ENCODE data around the gene SLC12A4.

The SLC12A4 gene

DNA sequence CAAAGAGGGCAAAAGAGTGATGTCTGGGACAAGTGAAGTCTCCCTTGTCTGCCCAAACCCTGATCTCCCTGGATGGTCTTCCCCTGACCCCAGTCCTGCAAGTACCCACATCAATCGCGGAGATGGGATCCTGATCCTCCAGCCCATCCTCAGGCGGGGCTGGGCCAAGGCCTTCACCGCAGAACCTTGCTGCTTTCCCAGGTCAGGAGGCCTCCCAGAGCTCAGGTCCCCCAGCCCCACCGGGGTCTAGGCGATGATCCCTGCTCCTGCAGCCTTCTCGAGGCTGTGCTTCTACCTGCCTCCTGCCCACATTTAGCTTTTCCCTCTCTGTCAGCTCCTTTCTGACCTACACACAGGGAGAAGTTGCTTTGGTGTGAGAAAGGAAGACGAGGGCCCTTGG lies 6.3 kb downstream of the SLC12A4 start:
- DNase-seq, result no peak

GRCh38 chr16:67961551-67961957 lies 6.9 kb downstream of the SLC12A4 start:
- DNase-seq, result no peak

DNA sequence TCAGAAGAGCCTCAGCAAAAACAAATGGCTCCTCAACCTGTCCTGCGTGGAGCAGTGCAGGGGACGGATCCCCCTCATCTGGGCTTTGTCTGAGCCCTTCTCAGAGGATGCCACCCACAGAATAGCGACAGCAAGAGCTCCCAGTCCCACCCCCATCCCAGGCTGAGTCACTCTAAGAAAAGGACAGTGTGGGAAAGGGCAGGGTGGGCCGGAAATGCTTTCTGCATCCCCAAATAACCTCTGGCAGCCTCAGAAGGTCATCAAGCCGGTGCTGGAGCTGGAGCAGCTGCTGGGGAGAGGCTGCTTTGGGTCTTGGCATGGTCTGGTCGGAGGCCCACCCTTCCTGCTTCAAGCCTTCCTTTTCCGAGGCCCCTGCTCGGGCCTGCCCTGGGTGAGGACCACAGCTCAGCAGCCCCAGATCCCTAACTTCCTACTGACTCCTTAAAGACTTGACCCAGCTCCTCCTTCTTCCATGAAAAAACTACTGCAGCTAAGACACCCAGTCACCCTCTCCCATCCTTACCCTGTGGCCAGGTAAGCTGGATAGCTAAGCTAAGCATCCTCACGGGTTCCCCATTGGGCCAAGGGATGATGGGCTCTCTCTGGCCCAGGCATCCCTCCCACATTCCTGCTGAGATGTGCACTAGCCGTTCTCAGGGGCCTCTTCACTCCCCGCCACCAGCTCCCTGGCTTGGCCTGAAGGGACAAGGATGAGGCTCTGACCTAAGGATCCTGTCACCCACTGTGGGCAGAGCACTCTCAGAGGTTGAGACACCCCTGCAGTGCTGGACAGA lies 8.7 kb downstream of the SLC12A4 start:
- DNase-seq, result no peak

- no peak for DNase-seq
Observed at GRCh38 chr16:67957622-67958021, 10.8 kb downstream of the SLC12A4 start.

DNA sequence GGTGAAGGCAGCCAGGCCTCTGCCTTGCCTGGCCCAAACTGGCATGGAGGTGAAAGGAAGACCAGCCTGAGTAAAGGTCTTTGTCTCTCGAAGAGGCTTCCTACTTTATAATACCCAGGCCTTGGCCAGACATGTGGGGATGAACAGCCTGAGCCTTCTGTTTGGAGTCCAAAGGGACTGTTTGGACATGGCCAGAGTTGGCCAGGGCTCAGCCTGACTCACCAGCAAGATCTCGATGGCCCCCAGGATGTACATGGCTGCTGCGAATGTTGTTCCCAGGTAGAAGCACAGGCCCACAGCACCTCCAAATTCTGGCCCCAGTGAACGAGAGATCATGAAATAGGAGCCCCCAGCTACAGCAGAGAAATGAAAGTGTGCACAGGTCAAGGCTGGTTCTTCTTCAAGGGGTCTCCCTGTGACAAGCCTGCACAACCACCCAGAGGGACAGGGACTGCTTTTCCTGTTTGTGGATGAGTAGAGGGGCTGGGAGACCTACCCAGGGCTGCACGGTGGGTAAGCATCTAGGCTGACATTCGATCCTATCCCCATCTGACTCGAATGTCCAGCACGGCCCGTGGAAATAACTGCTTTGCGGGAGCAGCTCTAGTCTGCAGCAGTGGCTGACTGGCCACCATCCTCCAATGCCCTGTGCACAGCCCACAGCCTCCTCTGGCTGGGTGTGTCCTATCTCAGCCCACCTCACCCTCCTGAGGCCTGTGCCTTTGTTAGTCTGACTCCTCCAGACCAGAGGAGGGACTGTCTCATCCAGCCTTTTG lies 13.8 kb downstream of the SLC12A4 start:
- DNase-seq, result no peak

GRCh38 chr16:67953641-67954375 lies 14.6 kb downstream of the SLC12A4 start:
- no peak for DNase-seq

GRCh38 chr16:67951485-67951884 lies 17.0 kb downstream of the SLC12A4 start:
- DNase-seq, result no peak

- DNase-seq, result no peak
Observed at GRCh38 chr16:67950335-67950843, 18.0 kb downstream of the SLC12A4 start.

- no peak for DNase-seq
Observed at GRCh38 chr16:67949645-67950044, 18.8 kb downstream of the SLC12A4 start.

GRCh38 chr16:67948015-67948414 lies 20.4 kb downstream of the SLC12A4 start:
- DNase-seq, result no peak

- no peak for DNase-seq
Observed at GRCh38 chr16:67946966-67947558, 21.4 kb downstream of the SLC12A4 start.

- DNase-seq, result no peak
Observed at GRCh38 chr16:67946128-67946569, 22.3 kb downstream of the SLC12A4 start.

GRCh38 chr16:67945392-67945933 lies 23.0 kb downstream of the SLC12A4 start:
- DNase-seq, result no peak

GRCh38 chr16:67944690-67945391 lies 23.6 kb downstream of the SLC12A4 start:
- no peak for DNase-seq

- DNase-seq, result no peak
Observed at GRCh38 chr16:67943619-67944504, 24.6 kb downstream of the SLC12A4 start, which contains the start of gene LCAT. Gene LCAT, minus strand, starts transcription at chr16:67944120. Its CDS starts 19 bp downstream, at chr16:67944101.

GRCh38 chr16:67943256-67943618 lies 25.2 kb downstream of the SLC12A4 start:
- no peak for DNase-seq

DNA sequence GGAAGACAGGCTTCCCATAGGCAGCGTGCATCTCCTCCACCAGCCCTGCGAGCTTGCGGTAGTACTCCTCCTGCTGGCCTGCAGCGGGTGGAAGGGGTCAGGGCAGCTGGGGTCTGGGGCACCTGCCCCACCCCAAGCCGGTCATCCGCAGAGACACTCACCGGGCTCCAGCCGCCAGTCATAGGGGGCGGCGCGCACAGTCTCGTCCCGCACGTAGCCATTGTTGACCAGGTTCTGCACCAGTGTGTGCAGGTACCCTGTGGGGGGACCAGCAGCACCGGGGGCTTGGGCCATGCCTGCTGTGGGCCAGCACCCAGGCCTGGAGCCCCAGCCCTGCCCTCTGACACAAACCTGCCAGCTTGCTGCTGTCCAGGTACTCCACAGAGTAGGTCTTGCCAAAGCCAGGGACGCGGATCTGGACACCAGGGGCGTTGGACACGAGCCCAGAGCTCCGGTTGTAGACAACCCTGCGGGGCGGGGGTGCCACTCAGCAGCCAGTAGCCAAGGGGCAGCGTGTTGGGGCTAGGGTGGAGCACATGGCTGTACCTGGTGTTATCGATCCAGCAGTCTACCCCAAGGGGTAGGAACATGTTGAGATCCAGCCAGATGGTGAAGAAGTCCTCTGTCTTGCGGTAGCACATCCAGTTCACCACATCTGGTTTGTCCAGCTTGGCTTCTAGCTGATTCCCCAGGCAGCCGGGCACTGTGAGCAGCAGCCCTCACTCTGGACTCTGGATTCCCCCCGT lies 25.8 kb downstream of the SLC12A4 start:
- no peak for DNase-seq

DNA sequence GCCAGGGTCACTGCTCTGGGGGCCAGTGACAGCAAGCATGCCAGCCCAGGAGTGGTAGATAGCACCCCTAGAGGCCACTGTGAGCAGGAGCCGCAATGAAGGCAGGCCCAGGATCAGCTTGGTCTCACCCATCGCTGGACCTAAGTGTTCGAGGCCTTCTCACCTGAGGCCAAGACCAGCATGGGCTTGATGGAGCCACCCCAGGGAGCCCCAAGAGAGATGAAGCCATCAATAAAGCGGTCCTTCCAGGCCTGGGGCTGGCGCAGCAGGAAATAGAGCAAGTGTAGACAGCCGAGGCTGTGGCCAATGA lies 26.3 kb downstream of the SLC12A4 start:
- no peak for DNase-seq

DNA sequence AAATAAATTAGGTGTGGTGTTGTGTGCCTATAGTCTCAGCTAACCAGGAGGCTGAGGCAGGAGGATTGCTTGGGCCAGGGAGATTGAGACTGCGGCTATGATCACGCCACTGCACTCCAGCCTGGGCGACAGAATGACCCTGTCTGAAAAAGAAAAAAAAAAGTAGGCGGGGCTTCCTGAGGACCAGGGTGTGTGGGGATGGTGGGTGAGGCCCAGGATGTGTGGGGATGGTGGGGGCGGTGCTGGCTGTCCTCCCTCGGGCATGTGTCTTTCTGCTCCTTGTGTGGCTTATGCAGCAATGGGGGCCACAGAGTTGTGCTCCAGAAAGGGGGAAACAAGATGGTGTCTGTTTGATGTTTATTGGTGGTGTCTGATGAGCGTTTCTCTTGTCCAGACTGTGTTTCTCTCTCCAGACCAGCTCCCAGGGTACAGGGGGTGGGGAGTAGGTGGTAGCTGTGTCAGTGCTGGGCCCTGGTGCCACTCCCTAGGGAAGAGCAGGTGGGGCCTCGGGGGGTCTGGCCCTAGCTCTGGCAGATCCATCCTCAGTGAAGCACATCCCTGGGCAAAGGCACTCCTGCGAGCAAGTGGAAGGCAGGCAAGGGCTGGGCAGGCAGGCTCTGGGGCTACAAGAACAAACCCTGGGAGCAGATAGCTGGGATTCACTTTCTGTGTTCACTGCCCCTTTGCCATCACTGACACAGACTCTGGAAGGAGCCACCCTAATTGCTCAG lies 26.8 kb downstream of the SLC12A4 start:
- DNase-seq, result no peak

Measured in NCI-H1436 treated with DMSO at 0.1 percent for 48 hours (cell line).